ENCODE measurements around the gene NELFCD.
A peak's percentile ranks its signal among the peaks of the same experiment; 100 is the strongest.

The NELFCD gene

GRCh38 chr20:58992911-58993310 is 11.9 kb downstream of the NELFCD start:
- no peak for DNase-seq (ENCODE audit: low spot score)
- no peak for TF ChIP-seq CTCF (IDR thresholded peaks at IDR 0.05; ENCODE audit: borderline replicate concordance, control extremely low read depth, extremely low read depth, insufficient read depth, missing control alignments)
- in situ Hi-C loops (cut with MboI; ENCODE audit: low sequenced_read_pairs, unreplicated experiment): no loop called here

GRCh38 chr20:58993332-58994248 is 12.5 kb downstream of the NELFCD start:
- peak; percentile 61 for DNase-seq (ENCODE audit: low spot score)
- in situ Hi-C loops (cut with MboI; ENCODE audit: low sequenced_read_pairs, unreplicated experiment): no loop called here
- no peak for TF ChIP-seq CTCF (IDR thresholded peaks at IDR 0.05; ENCODE audit: borderline replicate concordance, control extremely low read depth, extremely low read depth, insufficient read depth, missing control alignments)

- no peak for DNase-seq (ENCODE audit: low spot score)
- in situ Hi-C loops (cut with MboI; ENCODE audit: low sequenced_read_pairs, unreplicated experiment): no loop called here
- no peak for TF ChIP-seq CTCF (IDR thresholded peaks at IDR 0.05; ENCODE audit: borderline replicate concordance, control extremely low read depth, extremely low read depth, insufficient read depth, missing control alignments)
Measured at GRCh38 chr20:58994390-58995159, 13.5 kb downstream of the NELFCD start.

GRCh38 chr20:58995461-58996225 is 14.6 kb downstream of the NELFCD start:
- no peak for DNase-seq (ENCODE audit: low spot score)
- in situ Hi-C loops (cut with MboI; ENCODE audit: low sequenced_read_pairs, unreplicated experiment): no loop called here

GRCh38 chr20:58996226-58996611 is 15.2 kb downstream of the NELFCD start:
- in situ Hi-C loops (cut with MboI; ENCODE audit: low sequenced_read_pairs, unreplicated experiment): no loop called here
- no peak for TF ChIP-seq CTCF (IDR thresholded peaks at IDR 0.05; ENCODE audit: borderline replicate concordance, control extremely low read depth, extremely low read depth, insufficient read depth, missing control alignments)
- DNase-seq (ENCODE audit: low spot score): no peak

More at GRCh38 chr20:58995461-58996225, 14.6 kb downstream of the NELFCD start:
- no peak for TF ChIP-seq CTCF (IDR thresholded peaks at IDR 0.05; ENCODE audit: borderline replicate concordance, control extremely low read depth, extremely low read depth, insufficient read depth, missing control alignments)

GRCh38 chr20:58997141-58997770 is 16.2 kb downstream of the NELFCD start:
- no peak for TF ChIP-seq CTCF (IDR thresholded peaks at IDR 0.05; ENCODE audit: borderline replicate concordance, control extremely low read depth, extremely low read depth, insufficient read depth, missing control alignments)
- in situ Hi-C loops (cut with MboI; ENCODE audit: low sequenced_read_pairs, unreplicated experiment): no loop called here
- DNase-seq (ENCODE audit: low spot score): no peak

Data from GM13976 (cell line).